Astrocyte (in vitro differentiated cells and primary cell): ENCODE results near the gene ZCCHC24. TPM values are rescaled to one million over a fixed set of nuclear protein-coding genes. Genes with fewer than 3 reads are reported as not detected.

ENCODE experiments used
- DNase-seq: peaks from one replicate; pipeline ENCODE4 v3.0.0-alpha.2; 2010; ENCODE audit warnings: low read depth
- FAIRE-seq: peaks from 2 replicates; lab custom pipeline; 2011; peaks lifted over from hg19 to GRCh38; lab: Jason Lieb, UNC
- H2AFZ ChIP-seq: 2 replicates; pipeline ENCODE4 v1.6.0; 2012; ENCODE audit warnings: low read depth, low read length, inconsistent platforms
- H3K27ac ChIP-seq: 2 replicates; pipeline ENCODE4 v1.5.1; 2011; ENCODE audit warnings: low read depth, low read length, inconsistent platforms
- H3K27me3 ChIP-seq: 2 replicates; pipeline ENCODE4 v1.6.0; 2011; ENCODE audit warnings: low read length, inconsistent platforms; ENCODE audit not compliant: insufficient read depth
- H3K36me3 ChIP-seq: 2 replicates; pipeline ENCODE4 v1.5.1; 2011; ENCODE audit warnings: low read length, inconsistent platforms; ENCODE audit not compliant: insufficient read depth
- H3K4me1 ChIP-seq: 2 replicates; pipeline ENCODE4 v1.5.1; 2011; ENCODE audit warnings: low read length, inconsistent platforms; ENCODE audit not compliant: insufficient read depth
- H3K4me2 ChIP-seq: 2 replicates; pipeline ENCODE4 v1.6.0; 2012; ENCODE audit warnings: low read length, inconsistent platforms
- H3K4me3 ChIP-seq: 2 replicates; pipeline ENCODE4 v1.5.1; 2011; ENCODE audit warnings: low read depth, mild to moderate bottlenecking, low read length, inconsistent platforms; ENCODE audit not compliant: insufficient read depth
- H3K79me2 ChIP-seq: 2 replicates; pipeline ENCODE4 v1.6.0; 2012; ENCODE audit warnings: mild to moderate bottlenecking, low read length, inconsistent platforms; ENCODE audit not compliant: insufficient read depth
- H3K9ac ChIP-seq: 2 replicates; pipeline ENCODE4 v1.6.0; 2012; ENCODE audit warnings: mild to moderate bottlenecking, low read length, inconsistent platforms
- H3K9me3 ChIP-seq: 2 replicates; pipeline ENCODE4 v1.5.1; 2012; ENCODE audit warnings: low read depth, mild to moderate bottlenecking, low read length, inconsistent platforms; ENCODE audit not compliant: insufficient read depth
- H4K20me1 ChIP-seq: 2 replicates; pipeline ENCODE4 v1.6.0; 2012; ENCODE audit warnings: low read length, inconsistent platforms; ENCODE audit not compliant: insufficient read depth
- H3K27ac Mint-ChIP-seq: one replicate; pipeline ENCODE4 v1.8.0; 2021; ENCODE audit warnings: mild to moderate bottlenecking, mixed read lengths; ENCODE audit not compliant: unreplicated experiment
- H3K27me3 Mint-ChIP-seq: one replicate; pipeline ENCODE4 v1.8.0; 2021; ENCODE audit warnings: low read depth, mixed read lengths; ENCODE audit not compliant: unreplicated experiment
- H3K36me3 Mint-ChIP-seq: one replicate; pipeline ENCODE4 v1.8.0; 2021; ENCODE audit warnings: low read depth, mixed read lengths; ENCODE audit not compliant: unreplicated experiment
- H3K4me1 Mint-ChIP-seq: one replicate; pipeline ENCODE4 v1.8.0; 2021; ENCODE audit warnings: low read depth, mixed read lengths; ENCODE audit not compliant: unreplicated experiment
- H3K4me3 Mint-ChIP-seq: one replicate; pipeline ENCODE4 v1.8.0; 2021; ENCODE audit warnings: mild to moderate bottlenecking, moderate library complexity, mixed read lengths; ENCODE audit not compliant: unreplicated experiment
- H3K9me3 Mint-ChIP-seq: one replicate; pipeline ENCODE4 v1.8.0; 2021; ENCODE audit warnings: mild to moderate bottlenecking, mixed read lengths; ENCODE audit not compliant: unreplicated experiment
- EZH2 ChIP-seq: IDR thresholded peaks from 2 replicates; pipeline ENCODE4 v1.6.1; 2012; ENCODE audit warnings: mild to moderate bottlenecking, low read length, inconsistent platforms; ENCODE audit not compliant: insufficient read depth
- total RNA-seq: library from RNA; stranded (reverse); gene quantifications from 2 replicates; pipeline ENCODE4 v1.2.1, GENCODE V29; 2021
- TF ChIP-seq, protein P1 (sequence below): IDR thresholded peaks from 2 replicates; pipeline ENCODE4 v1.5.1; 2011; ENCODE audit warnings: low read depth, mild to moderate bottlenecking, inconsistent platforms, low read length, moderate library complexity; ENCODE audit not compliant: insufficient read depth

ZCCHC24 gene
- total RNA-seq, 1 donor from 2014 or later: 21.4 TPM

DNA sequence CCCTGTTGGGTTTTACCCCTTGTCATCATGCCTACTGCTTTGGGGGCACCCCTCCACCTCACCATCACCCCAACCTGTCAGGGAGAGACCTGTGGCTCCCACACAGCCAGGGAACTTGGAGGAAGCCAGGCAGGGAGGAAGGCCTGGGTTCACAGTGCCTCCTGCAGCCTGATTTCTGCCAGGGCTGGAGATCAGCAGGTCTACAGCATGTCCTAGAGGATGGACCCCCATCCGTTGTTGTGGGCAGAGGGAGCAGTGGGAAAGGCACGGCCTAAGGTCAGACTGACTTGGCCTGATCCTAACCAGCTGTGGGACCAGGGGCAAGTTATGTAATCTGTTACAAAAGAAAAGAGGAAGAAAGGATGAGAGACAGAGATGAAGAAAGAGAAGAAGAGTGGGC, 28.2 kb downstream of the ZCCHC24 start:
- no peak for FAIRE-seq
- peaks cover 2% of the 10 kb centered on the region for H3K9me3 Mint-ChIP-seq
- peaks cover 21% of the 10 kb centered on the region for H3K36me3 Mint-ChIP-seq
- DNase-seq: no peak
- peaks cover 70% of the 10 kb centered on the region for H4K20me1 ChIP-seq
- no peak overlapping the region for H3K4me3 Mint-ChIP-seq
- H3K9me3 ChIP-seq: no peaks in the 10 kb centered on the region
- H3K27me3 ChIP-seq: no peaks in the 10 kb centered on the region
- no peak overlapping the region for H3K27ac Mint-ChIP-seq
- no peak overlapping the region for H3K4me2 ChIP-seq
- H2AFZ ChIP-seq: no peak overlapping the region
- H3K9ac ChIP-seq: no peak overlapping the region
- peaks cover 2% of the 10 kb centered on the region for H3K36me3 ChIP-seq
- no peak overlapping the region for H3K27ac ChIP-seq
- TF ChIP-seq, protein P1, sequence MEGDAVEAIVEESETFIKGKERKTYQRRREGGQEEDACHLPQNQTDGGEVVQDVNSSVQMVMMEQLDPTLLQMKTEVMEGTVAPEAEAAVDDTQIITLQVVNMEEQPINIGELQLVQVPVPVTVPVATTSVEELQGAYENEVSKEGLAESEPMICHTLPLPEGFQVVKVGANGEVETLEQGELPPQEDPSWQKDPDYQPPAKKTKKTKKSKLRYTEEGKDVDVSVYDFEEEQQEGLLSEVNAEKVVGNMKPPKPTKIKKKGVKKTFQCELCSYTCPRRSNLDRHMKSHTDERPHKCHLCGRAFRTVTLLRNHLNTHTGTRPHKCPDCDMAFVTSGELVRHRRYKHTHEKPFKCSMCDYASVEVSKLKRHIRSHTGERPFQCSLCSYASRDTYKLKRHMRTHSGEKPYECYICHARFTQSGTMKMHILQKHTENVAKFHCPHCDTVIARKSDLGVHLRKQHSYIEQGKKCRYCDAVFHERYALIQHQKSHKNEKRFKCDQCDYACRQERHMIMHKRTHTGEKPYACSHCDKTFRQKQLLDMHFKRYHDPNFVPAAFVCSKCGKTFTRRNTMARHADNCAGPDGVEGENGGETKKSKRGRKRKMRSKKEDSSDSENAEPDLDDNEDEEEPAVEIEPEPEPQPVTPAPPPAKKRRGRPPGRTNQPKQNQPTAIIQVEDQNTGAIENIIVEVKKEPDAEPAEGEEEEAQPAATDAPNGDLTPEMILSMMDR: no peak
- no peak for TF ChIP-seq EZH2
- peaks cover 11% of the 10 kb centered on the region for H3K27me3 Mint-ChIP-seq
- no peak overlapping the region for H3K4me3 ChIP-seq
- peaks cover 19% of the 10 kb centered on the region for H3K79me2 ChIP-seq
- peaks cover 14% of the 10 kb centered on the region for H3K4me1 Mint-ChIP-seq
- peaks cover 24% of the 10 kb centered on the region for H3K4me1 ChIP-seq

DNA sequence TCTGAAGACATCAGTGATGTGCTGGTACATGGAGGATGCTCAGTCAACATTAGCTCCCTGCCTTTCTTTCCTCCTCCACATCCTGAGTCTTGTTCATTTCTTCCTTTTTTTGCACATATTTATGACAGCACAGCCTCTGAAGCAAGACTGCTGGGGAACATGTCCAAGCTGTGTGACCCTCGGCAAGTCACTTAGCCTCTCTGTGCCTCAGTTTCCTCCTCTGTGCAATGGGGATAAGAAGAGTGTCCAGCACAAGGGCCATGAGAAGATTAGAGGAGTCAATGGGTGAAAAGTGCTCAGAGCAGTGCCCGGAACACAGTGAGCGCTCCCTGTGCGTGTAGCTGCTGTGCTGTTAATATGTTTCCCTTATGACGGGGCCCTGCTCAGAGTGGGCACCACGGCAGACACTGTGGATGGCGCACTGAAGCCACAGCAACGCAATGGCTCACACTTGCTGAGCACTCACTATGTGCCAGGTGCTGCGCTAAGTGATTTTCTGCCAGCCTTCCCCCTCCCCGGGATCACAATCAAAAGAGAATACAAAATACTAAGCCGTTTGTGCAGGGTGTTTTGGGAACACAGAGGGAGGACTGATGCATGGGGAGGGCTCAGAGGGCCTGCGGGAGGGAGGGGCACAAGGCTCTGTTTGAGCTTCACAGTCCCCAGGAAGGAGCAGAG, 28.7 kb downstream of the ZCCHC24 start:
- Mint-ChIP-seq H3K36me3 (peaks cover 21% of the 10 kb centered on the region), H3K27ac (no peak overlapping the region), H3K27me3 (peaks cover 11% of the 10 kb centered on the region), H3K9me3 (peaks cover 2% of the 10 kb centered on the region), H3K4me1 (peaks cover 14% of the 10 kb centered on the region), H3K4me3 (no peak overlapping the region)
- Histone ChIP-seq H2AFZ (no peak overlapping the region), H3K9ac (no peak overlapping the region), H3K4me1 (peaks cover 18% of the 10 kb centered on the region), H3K79me2 (peaks cover 24% of the 10 kb centered on the region), H3K27me3 (no peaks in the 10 kb centered on the region), H3K4me2 (no peak overlapping the region), H3K27ac (no peak overlapping the region), H3K9me3 (no peaks in the 10 kb centered on the region), H4K20me1 (peaks cover 65% of the 10 kb centered on the region), H3K36me3 (peaks cover 2% of the 10 kb centered on the region), H3K4me3 (no peak overlapping the region)
- TF ChIP-seq, protein P1: no peak
- no peak for TF ChIP-seq EZH2
- no peak for FAIRE-seq
- DNase-seq: no peak
